DMS 273 (cell line): ENCODE measurements around the gene MARK3.

ENCODE experiments used
- DNase-seq: peaks from one replicate; lab custom pipeline; 2025; ENCODE audit not compliant: unreplicated experiment; lab: John Stamatoyannopoulos, UW

Gene MARK3

DNA sequence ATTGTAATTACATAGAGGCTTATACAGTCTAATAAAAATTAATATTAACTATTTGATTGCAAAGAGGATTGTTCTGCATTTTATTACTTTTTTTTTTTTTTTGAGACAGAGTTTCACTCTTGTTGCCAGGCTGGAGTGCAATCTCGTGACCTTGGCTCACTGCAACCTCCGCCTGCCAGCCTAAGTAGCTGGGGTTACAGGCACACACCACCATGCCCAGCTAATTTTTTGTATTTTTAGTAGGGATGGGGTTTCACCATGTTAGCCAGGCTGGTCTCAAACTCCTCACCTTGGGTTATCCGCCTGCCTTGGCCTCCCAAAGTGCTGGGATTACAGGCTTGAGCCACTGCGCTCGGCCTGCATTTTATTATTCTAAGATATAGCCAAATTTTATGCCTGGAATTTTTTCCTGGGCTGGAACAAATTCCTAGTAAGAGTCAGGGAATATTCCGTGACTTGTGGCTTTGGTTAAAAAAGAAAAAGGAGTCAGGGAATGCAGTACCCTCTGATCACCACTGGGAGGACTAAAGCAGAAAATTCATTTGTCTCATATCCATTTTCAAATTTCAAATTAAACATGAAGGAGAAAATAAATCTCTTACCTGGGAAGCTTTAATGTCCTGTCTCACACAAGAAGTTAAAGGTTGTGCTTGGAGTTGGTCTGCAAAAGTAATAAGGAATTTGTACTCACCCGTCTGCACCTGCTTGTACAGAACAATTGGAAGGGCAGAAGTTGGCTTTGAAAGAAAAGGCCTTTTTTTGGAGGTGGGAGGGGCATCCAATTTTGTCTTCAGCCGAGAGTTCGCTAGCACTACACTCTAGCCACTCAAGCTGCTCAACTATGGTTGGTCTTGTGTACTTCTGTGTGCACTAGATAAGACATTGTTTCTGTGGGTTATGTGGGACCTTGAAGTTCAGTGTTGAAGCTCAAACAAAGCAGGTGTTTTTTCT, 8.7 kb downstream of the MARK3 start:
- DNase-seq: peak; percentile 47

DNA sequence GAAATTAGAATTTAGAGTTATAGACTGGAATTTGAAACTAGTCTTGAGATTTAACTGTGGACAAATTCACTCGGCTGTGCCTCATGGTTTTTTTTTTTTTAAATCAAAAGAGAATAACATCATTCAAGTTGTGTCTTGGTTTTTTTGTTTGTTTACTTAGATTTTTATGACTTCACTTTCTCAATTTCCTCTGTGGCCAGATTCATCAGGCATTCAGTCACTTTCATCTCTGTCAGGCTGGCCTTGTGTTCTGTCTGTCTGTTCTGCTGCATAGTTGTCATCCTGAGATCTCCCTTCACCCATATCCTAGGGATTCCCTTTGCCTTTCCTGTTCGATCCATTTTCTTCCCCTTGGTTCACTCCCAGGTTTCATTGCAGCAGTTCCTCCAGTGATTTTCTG, 10.0 kb downstream of the MARK3 start:
- no peak for DNase-seq

GRCh38 chr14:103396463-103396862, 11.2 kb downstream of the MARK3 start:
- no peak for DNase-seq

DNA sequence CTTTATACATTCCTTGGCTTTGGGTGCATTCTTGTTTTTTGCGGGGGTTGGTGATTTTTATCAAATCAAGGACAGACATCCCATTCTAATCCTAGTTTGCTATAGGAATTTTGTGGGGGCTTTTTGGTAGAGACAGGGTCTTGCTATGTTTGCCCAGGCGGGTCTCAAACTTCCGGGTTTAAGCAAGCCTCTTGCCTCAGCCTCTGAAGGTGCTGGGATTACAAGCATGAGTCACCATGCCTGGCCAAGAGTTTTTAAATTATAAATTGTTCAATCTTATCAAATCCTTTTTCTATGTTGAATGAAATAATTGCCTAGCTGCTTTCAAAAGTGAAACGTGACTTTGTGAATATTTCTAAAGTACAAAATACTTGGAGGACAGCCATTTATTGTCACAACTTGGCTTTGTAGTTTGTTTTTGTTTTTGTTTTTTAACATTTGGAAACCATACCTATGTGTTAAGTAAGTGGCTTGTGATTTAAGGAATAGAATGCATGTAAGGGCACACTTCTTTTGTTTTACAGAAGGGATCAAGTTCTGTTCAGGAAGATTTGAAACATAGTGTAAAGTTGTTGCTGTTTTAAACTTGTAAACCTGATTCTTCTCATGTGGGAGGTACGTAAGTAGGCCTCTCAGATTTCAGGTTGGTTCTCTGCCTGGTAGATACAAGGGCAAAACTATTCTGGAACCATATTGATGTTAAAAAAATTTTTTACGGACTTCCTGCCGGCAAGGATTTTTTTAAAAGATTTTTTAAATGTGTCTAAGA, 13.4 kb downstream of the MARK3 start:
- DNase-seq: peak; percentile 33

DNA sequence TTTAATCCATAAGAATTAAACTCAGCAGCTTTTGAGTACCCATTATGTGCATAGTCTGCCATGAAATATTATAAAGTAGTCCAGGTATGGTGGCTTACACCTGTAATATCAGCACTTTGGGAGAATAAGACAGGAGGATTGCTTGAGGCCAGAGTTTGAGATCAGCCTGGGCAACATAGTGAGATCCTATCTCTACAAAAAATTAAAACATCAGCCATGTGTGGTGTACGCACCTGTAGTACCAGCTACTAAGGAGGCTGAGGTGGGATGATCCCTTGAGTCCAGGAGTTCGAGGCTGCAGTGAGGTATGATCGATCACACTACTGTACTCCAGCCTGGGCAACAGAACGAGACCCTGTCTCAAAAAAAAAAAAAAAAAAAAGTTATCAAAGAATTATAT, 15.3 kb downstream of the MARK3 start:
- no peak for DNase-seq

GRCh38 chr14:103401223-103402214, 16.3 kb downstream of the MARK3 start:
- peak; percentile 21 for DNase-seq

GRCh38 chr14:103402695-103403094, 17.5 kb downstream of the MARK3 start:
- peak; percentile 56 for DNase-seq

DNA sequence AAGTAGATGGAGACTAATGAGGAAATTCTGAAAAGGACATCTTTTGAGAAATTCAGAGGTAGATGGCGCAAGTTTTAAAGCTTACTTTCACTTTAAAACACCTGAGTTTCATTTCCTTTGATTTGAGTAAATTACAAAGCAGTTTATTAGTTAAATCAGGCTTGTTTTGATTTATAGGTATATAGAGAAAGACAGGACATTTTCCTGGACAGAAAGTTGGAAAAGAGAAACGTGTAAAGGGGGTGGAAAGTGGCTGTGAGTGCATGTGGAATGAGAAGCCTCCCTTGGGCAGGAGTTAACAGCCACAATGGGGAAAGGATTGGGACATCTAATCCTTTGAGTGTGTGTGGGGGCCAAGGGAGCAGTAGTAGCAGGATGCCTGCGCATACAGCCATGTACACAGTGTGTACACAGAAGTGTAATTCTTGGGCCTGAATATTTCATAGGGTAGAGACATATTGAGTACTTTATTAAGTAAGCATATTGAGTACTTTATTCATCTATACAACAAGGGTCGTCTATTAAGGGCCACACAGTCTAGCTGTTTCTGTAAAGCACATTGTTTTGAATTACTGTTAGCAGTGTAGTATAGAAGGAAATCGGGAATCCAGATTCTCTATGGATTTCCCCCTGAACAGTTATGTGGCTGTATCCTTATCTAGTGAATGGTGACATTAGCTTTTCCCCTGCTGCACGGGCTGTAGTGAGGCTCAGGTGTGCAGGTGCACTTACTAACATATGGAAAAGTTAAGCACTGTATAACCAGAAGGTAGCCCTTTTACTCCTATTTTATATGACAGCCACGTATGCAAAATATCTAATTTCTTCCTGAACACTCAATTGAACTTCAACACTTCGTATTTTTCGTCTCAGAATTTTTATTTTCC, 19.1 kb downstream of the MARK3 start:
- DNase-seq: no peak

GRCh38 chr14:103404920-103405319, 19.7 kb downstream of the MARK3 start:
- DNase-seq: no peak

GRCh38 chr14:103408491-103409155, 23.4 kb downstream of the MARK3 start:
- peak; percentile 81 for DNase-seq

DNA sequence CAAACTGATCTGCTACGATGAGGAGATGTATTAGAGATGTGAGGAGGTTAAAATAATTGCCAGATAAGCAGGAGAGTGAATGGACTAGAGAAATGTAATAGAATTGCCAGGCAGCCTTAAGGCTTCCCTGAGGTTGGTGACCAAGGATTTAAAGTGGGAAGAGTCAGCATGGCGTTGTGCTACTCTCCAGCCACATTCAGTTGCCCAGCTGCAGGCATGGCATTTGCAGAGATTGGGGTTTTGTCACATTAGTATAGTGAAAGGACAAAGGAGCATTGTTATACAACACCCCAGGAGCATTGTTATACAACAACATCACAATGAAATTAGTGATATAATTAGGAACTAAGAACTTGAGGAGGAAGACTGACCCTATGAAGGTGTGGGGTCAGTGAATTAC, 31.7 kb downstream of the MARK3 start:
- DNase-seq: no peak

DNA sequence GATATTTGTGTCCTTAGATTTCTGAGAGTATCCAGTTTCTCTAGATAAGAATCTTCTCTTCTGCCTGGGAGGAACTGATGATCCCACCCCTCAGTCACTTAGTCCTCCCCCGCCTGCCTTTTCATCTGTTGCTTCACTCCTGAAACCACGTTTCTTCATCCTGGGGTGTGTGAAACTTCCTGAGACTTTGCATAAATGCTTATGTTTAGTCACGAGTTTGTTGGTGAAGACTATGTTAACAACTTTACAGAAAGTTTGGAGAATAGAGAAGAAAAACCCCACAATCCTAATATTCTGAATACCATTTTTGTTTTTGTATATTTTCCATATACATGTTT, 33.2 kb downstream of the MARK3 start:
- no peak for DNase-seq

DNA sequence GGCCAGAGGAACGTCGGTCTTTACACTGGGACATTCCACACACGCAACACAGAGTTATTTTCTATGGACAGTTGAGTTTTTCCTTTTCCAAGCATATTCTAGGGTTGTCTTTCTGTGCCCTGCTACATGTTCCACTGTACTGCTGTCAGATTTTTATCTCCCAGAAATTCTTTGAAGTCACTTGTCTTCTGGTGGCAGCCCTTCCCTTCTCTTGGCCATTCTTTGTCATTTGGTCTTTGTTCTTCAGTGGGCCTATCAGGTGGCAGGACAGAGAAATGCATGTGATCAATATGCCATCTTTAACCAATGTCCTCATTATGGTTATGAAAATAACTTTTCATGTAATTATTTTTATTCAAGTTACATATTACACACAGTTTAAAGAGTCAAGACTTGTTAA, 36.3 kb downstream of the MARK3 start:
- no peak for DNase-seq

- DNase-seq: no peak
These were observed 37.8 kb downstream of the MARK3 start for GRCh38 chr14:103423050-103423461.

- DNase-seq: peak; percentile 33
These were observed 42.5 kb downstream of the MARK3 start for GRCh38 chr14:103427485-103428443.

DNA sequence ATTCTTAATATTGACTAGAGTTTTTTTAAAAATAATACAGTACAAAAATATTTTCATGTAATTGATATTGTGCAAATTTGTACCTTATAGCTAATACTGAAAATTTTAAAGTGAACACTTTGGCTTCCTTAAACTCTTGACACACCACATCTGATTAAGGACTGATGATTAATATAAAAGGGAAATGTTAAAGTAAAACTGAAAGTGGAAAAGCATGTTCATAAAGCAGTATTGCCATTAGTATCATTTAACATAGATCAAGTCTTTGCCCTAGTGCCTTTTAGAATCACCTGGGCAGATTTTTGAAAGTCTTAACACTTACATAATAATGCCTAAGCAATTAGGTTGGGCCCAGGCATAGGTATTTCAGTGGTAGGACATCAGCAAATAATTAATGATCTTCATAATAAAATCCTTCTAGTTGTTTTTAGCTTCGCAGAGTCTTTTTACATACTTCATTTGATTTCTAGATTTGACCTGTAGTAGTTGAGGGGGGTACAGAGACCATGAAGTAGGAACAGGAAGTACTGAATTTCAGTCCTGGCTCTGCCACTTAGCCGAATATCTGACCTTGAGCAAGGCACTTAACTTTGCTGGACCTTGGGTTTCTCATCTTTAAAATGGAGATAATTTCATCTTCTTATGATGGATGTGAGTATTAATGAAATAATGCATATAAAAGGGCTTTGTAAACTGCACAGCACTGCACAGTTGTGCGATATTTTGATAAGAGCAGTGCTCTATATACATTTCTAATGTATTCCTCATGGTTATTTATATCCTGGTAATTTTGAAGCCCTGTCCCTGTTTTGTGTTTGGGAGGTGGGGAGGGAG, 43.7 kb downstream of the MARK3 start:
- DNase-seq: no peak

GRCh38 chr14:103430358-103430757, 45.1 kb downstream of the MARK3 start:
- DNase-seq: no peak
